GM12874 (cell line): Measurements from ENCODE around the gene PAK2.

Experiments used
- CTCF ChIP-seq: IDR thresholded peaks from 2 replicates; pipeline ENCODE4 v1.5.1; 2011; ENCODE audit warnings: low read depth, mild to moderate bottlenecking, control low read depth, low read length, moderate library complexity; ENCODE audit not compliant: insufficient read depth

The PAK2 gene

GRCh38 chr3:196712514-196713413, 26.9 kb upstream of the PAK2 start:
- no peak for TF ChIP-seq CTCF

- no peak for TF ChIP-seq CTCF
Measured at GRCh38 chr3:196721097-196721496, 18.6 kb upstream of the PAK2 start.

- no peak for TF ChIP-seq CTCF
Measured at GRCh38 chr3:196726788-196727675, 12.6 kb upstream of the PAK2 start.

- no peak for TF ChIP-seq CTCF
Measured at GRCh38 chr3:196735751-196736150, 3.9 kb upstream of the PAK2 start.

- no peak for TF ChIP-seq CTCF
Measured at GRCh38 chr3:196736670-196737374, 2.8 kb upstream of the PAK2 start.

GRCh38 chr3:196737655-196738054, 2.0 kb upstream of the PAK2 start:
- no peak for TF ChIP-seq CTCF
